Measurements from ENCODE around the gene SERPINA1.

DNA sequence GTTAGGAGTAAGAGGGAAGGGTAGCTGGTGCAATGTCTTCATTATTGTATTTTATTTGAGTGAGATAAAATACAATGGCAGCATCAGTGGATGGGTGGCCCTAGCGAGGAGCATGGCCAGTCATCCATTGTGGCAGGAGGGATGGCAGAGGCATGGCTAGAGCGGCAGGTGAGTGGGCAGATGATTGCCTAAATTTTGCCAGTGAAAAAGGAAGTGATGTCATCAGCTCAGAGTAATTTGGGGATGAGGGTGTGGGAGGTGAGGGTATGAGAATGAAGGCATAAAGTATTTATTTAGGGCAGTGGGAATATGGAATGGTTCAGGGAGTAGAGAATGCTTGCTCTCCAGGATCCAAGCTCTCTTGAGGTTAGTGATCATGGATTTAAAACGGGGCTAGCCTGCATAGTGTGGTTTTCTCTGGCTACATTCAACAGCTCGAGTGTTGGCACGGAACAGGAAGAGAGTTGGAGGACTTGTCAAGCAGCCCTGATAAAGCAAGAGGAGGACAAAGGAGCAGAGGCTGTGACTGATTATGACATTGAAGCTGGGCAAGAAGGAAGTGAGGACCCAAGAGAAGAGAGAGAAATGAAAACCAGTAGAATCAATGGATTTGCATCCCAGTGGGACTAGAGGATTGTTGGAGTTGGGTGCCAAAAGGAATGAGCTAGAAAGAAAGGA lies 46.6 kb downstream of the SERPINA1 start:
- TF ChIP-seq, protein P1, sequence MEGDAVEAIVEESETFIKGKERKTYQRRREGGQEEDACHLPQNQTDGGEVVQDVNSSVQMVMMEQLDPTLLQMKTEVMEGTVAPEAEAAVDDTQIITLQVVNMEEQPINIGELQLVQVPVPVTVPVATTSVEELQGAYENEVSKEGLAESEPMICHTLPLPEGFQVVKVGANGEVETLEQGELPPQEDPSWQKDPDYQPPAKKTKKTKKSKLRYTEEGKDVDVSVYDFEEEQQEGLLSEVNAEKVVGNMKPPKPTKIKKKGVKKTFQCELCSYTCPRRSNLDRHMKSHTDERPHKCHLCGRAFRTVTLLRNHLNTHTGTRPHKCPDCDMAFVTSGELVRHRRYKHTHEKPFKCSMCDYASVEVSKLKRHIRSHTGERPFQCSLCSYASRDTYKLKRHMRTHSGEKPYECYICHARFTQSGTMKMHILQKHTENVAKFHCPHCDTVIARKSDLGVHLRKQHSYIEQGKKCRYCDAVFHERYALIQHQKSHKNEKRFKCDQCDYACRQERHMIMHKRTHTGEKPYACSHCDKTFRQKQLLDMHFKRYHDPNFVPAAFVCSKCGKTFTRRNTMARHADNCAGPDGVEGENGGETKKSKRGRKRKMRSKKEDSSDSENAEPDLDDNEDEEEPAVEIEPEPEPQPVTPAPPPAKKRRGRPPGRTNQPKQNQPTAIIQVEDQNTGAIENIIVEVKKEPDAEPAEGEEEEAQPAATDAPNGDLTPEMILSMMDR (IDR thresholded peaks at IDR 0.05), result no peak
- no peak for TF ChIP-seq POLR2A (IDR thresholded peaks at IDR 0.05)

Data from Peyer's patch (tissue), 4 donors.